GM18526 (cell line): ENCODE measurements around the gene TET2.

Experiments used
- POLR2A ChIP-seq: IDR thresholded peaks from 3 replicates; pipeline ENCODE4 v1.6.1; 2011; ENCODE audit not compliant: insufficient read length; ENCODE audit errors: extremely low read depth

TET2 gene

DNA sequence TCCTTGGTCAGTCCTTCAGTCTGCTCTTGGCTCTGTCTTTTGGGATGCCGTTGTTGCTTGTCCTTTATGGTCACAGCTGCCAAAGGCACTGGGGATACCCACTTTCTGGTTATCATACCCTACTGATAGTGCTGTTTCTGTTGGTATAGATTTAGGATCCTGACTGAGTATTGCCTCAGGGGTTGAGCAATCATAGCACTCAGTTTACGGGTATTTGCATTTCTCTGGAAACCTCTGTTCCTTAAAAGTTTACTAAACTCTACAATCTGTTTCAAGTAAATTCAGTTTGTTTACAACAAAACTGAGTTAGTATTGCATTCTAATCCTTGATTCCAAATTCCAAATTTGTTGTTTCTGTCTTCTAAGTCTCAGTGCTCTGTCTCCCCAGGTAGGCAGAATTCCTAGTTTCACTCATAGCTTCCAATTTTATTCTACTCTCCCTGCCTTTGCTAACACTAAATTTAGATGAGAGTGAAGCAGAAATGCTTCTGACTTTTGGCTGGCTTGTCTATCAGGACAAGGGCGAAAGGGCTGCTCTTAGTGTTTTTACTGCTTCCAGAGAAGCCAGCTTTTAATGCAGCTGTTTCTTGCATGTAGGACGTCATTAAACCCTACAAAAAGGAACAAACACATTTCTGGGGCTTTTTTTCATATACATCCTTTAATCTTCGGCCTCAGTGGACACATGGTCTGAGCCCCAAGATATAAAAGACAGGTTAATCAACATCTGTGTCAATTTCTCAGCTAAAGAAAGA lies 17.2 kb upstream of the TET2 start:
- no peak for TF ChIP-seq POLR2A

DNA sequence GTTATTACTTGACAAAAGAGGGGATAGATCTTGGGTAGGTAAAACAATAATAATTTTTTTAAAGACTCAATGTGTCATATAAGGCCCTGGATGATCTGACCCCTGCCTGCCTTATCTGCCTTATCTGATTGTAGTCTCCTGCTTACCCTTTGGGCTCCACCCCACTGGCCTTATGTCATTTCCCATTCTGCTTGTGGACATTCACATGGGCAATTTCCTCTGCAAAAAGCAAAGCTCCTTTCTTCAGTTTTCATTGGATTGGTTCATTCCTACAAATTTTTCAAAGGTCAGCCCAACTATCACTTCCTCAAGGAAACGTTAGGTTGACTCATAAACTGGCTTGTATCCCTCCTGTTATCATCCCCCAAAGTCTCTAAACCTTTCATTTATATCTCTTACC lies 15.7 kb upstream of the TET2 start:
- no peak for TF ChIP-seq POLR2A

DNA sequence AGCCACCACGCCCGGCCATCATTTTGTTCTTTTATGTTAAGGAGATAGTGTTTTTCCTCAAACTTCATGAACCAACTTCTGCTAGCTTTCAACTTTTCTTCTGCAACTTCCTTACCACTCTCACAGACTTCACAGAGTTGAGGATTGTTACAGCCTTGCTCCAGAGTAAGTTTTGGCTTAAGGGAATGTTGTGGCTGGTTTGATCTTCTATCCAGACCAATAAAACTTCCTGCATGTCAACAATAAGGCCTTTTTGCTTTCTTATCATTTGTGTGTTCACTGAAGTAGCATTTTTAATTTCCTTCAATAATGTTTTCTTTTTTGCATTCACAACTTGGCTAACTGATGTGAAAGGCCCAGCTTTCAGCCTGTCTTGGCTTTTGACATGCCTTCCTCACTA lies 12.7 kb upstream of the TET2 start:
- no peak for TF ChIP-seq POLR2A

DNA sequence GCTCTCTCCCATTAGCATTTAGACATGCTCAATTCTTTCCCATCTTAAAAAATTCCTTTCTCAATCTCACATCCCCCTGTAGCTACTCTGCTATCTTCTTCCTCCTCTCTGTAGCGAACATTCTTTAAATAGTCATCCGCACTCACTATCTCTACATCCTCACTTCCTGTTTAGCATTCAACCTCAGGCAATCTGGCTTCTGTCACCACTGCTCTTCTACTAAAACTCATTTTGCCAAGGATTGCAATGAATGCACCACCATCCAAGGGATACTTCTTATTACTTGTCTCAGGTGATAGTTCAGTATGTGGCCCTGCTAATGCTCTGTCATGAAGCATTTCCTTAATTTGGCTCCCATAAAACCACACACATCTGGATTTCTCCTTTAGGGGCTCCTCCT lies 10.9 kb upstream of the TET2 start:
- TF ChIP-seq POLR2A = no peak

DNA sequence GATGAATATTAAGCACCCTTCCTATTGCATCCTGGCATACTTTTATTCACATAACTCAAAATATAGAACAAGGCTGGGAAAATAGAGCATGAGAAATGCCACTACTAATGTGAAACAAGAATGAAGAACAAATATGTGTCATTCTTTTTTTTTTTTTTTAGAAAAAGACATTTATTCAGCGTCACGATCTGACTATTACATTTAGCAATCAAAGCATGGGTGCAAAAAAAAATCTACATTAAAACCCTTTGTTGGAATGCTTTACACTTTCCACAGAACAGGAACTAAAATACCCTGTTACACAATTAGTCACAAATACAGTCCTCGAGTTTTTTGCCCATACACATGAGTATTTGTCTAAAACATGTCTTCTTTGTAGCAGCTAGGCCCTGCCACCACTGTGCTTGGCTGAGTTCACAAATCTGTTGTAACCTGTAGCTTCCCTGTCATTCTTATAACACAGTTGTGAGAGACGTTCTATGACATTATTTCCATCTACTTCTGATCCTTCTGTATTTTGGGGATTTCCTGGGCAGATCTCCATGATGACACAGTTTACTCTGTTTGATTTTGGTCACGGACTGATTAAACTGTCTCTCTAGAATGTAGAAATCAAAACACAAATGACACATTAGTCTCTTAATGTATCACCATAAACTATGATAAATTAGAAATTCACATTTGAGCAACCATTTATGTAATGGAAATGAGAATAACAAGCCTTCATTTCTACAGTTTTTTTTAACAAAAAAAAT lies 9.4 kb upstream of the TET2 start:
- TF ChIP-seq POLR2A = no peak

DNA sequence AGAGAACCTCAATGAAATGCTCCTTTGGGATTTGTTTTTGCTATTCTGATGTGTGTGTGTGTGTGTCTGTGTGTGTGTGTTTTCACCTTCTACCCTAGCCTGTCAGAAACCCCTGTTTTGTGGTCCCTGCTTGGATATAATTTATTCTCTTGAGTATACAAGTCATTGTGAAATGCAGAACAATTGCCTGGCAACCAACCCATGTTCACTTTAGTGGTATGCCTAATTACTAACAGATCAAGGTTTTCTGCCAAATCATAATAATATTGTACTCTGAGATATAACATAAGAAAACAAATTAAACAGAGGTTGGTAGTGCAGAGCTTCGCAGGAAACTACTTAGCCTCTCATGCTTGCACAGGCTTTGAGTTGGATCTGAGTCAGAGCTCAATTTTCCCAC lies 7.0 kb upstream of the TET2 start:
- no peak for TF ChIP-seq POLR2A

DNA sequence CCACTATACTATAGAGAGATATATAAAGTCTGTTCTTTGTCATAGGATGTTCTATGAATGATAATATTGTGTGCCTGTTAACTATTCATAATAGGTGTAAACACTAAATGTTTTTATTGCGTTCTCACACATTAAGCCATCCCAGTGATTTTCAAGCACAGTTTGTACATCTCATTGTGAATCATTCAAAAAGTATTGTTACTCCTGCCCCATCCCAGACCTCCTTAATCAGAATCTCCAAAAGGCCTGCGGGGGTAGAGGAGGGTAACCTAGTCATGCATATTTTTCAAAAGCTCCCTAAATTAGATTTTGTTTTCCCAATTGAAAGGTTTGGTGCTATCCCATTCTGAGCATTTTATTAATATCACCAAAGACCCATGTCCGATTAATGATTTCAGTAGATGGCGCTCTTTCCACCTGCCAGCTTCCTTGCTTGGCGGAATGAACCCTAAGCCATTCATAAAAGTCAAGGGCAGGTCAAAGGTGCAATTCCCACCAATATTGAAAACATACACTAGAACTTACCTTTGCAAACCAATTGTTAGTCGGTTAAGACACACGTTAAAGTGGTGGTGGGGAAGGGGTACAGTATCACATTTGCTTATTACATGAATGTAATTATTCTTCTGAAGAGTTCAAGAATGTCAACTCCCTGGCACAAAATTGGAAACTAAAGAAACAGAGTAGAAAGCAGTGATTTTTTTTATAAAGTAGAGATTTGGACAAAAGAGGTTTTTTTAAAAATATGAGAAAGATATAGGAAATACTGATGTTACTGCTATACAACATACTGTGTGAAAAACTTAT lies 5.8 kb upstream of the TET2 start:
- TF ChIP-seq POLR2A = no peak

DNA sequence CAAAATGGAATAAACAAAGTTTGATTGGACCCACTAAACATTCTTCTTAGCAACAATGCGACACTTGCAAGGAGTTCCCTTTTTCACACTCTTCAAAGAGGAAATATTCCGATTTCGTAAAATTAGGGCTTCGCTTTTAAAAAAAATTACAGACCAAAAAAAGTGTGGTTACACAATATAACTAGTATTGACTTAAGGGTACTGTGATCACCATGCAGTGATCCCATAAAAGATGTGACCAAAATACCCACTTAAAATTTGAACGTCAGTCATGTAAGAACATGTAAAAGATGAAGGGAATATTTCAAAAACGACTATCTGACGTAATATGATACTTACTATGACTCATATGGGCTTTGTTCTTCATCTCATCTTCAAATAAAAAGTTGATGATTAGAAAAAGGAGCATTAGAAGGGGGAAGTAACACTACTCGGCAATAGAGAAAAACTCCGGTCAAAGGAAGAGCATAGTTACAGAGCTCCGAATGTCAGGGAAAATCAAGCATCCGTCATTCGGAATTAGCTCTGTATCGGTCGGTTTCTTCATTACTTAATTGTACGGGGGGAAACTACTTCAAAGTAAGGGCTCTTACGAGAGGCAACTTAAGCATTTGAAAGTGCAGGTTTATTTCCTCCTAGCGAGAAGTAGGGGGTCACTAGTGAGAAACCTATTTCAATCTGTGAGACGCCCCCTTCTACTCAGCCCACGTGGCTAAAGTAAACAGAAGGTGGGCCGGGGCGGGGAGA lies 1.3 kb upstream of the TET2 start:
- no peak for TF ChIP-seq POLR2A

DNA sequence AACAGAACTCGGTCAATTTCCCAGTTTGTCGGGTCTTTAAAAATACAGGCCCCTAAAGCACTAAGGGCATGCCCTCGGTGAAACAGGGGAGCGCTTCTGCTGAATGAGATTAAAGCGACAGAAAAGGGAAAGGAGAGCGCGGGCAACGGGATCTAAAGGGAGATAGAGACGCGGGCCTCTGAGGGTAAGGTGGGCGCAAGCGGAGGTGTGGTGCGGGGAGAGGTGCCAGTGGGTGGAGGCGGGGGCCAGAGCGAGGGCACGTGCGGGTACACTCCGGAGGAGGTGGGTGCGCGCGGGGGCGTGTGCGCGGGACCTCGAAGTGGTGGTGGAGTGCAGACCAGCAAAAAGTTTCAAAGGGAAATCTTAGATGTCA lies 787 bp upstream of the TET2 start:
- TF ChIP-seq POLR2A = no peak

DNA sequence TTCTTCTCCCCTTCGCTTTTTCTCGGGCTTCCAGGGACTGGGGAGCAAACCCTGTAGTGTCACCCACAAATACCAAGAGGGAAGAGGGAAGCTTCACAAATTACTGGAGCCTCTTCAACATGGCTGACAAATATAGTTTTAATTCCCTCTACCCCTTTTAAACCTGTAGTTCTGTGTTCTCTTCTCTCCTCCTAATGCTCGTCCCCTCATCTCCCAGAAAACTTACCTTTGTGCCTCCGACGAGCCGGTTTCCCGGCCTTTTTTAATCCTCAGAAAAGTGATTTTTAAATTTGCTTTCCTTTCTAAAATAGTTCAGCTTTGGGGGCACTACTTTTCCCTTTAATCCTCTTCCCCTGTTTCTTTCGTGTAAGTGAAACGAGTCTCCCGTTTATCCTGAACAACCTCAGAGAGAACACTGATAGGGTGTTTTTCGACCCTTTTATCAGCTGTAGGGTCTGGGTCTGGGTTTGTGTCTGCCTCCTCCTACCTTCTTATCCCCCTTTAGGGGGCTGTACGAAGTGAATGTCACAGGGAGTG lies 408 bp downstream of the TET2 start:
- TF ChIP-seq POLR2A = no peak

DNA sequence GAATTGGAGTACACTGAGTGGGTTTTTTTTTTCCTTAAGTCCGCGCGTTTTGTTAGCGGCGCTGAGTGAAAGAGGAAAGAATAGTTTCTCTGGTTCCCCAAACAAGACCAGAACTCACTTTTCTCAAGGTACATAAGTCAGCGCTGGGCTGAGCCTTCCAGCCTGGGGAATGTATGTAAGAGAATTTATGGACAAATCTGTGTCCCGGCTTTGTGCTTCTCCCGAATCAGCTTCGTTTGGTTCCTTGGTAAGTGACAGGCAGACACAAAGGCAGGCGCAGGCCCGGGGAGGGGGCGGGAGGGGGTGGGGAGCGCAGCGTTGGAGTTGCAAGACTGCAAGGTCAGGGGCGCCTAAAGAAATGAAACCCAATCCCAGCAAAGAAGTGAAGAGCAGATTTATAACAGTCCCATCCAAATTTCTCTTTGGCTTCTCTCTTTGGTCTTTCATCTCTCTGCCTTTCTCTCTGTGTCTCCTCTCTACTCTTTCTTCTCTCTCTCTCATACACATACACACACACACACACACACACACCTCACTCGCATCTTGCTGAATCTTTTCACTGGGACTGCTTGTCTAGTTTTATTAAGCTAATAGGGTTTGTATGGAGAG lies 981 bp downstream of the TET2 start:
- no peak for TF ChIP-seq POLR2A

DNA sequence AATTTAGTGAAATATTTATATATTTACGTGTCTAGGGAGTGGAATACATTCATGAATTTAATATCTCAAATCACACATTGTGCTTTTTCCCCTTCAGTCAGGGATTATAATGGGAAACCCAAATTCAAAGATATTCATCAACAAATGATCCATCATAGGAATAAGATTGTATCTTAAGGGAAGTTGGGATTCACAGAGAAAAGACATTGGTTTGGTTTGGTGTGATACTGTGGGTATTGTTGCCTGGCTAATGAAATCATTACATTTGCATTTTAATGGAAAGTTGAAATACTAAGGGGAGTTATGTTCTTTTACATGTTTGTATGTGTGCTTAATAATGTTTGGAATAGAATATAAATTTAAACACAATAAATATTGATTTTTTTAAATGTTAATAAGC lies 1.7 kb downstream of the TET2 start:
- TF ChIP-seq POLR2A = no peak

DNA sequence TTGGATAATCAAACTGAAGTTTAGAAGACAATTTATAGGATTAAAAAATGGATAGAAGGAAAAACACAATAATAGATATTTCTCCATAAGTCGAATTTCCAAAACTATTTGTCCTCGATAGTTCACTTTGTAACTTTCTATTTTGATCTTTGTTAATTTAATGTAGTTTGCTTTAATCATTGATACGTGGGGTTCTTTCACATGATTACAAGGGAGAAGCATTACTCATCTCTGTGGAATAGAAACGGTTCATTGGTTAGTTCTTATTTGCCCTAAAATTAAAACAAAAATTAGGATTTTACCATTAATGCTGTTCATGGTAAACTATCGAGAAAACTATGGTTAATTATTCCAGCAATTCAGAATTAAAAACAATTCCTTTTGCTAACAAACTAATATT lies 2.1 kb downstream of the TET2 start:
- no peak for TF ChIP-seq POLR2A

DNA sequence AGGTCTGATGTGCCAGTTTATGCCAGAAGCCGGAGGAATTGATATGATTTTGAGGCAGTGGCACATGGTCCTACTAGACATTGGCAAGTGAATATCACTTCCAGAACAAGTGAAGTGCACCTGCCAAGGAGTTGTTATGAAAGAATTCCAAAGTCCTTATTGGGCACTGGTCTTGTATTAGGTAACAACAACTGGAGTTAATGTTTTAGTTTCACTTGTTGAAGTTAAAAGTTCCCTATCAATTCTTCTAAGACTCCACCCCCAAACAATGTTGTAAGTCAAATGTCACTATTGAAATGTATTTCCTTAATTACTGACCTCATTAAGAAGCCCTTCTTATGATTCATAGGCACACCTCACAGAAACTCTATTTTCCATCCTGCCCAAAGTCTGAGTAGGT lies 3.1 kb downstream of the TET2 start:
- no peak for TF ChIP-seq POLR2A

DNA sequence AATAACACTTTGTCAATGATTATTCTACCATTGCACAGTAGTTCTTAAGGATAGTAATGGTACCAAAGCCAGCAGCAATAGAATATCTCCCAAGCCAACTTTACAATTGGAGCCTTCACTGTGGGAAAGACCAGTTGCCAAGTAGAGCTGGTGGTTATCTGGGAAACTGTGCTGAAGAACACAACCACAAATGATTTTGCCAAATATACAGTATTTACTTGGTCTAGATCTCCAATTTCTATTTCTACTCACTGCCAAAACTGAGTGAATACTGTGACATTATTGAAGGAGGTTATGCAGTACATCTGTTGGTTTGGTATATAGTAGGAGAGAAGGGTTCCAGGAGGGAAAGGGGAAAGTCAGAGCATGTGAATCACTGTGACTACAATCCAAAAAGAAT lies 3.8 kb downstream of the TET2 start:
- TF ChIP-seq POLR2A = no peak
